ENCODE results near the gene IRGM.

Gene IRGM

DNA sequence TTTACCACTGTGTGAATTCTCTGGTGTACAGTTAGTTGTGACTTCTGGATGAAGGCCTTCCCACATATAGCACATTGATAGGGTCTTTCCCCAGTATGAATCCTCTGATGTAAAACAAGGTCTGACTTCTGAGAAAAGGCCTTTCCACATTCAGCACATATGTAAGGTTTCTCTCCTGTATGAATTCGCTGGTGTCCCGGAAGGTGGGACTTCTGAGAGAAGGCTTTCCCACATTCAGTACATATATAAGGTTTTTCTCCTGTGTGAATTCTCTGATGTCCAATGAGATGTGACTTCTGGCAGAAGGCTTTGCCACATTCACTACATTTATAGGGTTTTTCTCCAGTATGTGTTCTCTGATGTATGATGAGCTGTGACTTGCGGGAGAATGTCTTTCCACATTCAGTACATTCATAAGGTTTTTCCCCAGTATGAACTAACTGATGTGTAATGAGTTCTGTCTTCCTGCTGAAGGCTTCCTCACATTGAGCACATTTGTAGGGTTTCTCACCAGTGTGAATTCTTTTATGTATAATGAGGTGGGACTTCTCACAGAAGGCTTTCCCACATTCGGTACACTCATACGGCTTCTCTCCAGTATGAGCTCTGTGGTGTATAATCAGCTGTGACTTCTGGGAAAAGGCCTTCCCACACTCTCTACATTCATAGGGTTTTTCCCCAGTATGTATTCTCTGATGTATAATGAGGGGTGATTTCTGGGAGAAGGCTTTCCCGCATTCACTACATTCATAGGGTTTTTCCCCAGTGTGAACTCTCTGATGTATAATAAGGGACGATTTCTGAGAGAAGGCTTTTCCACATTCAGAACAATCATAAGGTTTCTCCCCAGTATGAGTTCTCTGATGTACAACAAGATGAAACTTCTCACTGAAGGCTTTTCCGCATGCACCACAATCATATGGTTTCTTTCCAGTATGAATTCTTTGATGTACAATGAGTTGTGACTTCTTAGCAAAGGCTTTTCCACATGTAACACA lies 49.4 kb downstream of the IRGM start:
- DNase-seq (ENCODE audit: low read depth) = no peak
